Mesodermal cell (in vitro differentiated cells): Measurements from ENCODE around the gene ZCCHC7.
"Not testable (repeated sequence)": the region's sequence is repeated elsewhere in the genome, so short reads cannot be mapped to it uniquely, and the experiment has no call there.

Experiments
- H3K27ac ChIP-seq: 2 replicates; pipeline ENCODE4 v1.7.0; 2013; ENCODE audit warnings: mild to moderate bottlenecking, low read depth, low read length, moderate library complexity; ENCODE audit not compliant: severe bottlenecking
- H3K36me3 ChIP-seq: 2 replicates; pipeline ENCODE4 v1.7.1; 2013; ENCODE audit warnings: mild to moderate bottlenecking, low read length, moderate library complexity; ENCODE audit not compliant: control insufficient read depth, insufficient read depth
- H3K4me1 ChIP-seq: one replicate; pipeline ENCODE4 v1.7.1; 2013; ENCODE audit warnings: mild to moderate bottlenecking, low read length; ENCODE audit not compliant: insufficient read depth, control insufficient read depth, poor library complexity, severe bottlenecking
- H3K4me3 ChIP-seq: 2 replicates; pipeline ENCODE4 v1.7.0; 2013; ENCODE audit warnings: low read length, control low read depth, mild to moderate bottlenecking; ENCODE audit not compliant: insufficient read depth, poor library complexity, severe bottlenecking; ENCODE audit errors: extremely low read depth
- H3K9me3 ChIP-seq: 2 replicates; pipeline ENCODE4 v1.7.1; 2013; ENCODE audit warnings: mild to moderate bottlenecking, low read length, moderate library complexity; ENCODE audit not compliant: control insufficient read depth
- WGBS, 2 experiments: methylation state at CpG; one replicate each; pipeline ENCODE4 v1.1.5; 2013; ENCODE audit warnings: missing lambda C conversion rate in 2 of 2; ENCODE audit not compliant: insufficient coverage in 2 of 2; 5-methylcytosine and 5-hydroxymethylcytosine counted together

Gene ZCCHC7

GRCh38 chr9:37283730-37284325 is 163.5 kb downstream of the ZCCHC7 start:
- 50 to 68% methylated on average over 3 to 4 of the region's 6 CpGs for WGBS, 2 experiments

GRCh38 chr9:37284636-37285035 is 164.3 kb downstream of the ZCCHC7 start:
- H3K4me1 ChIP-seq = peaks cover 3% of the 10 kb centered on the region
- H3K27ac ChIP-seq = no peak overlapping the region
- no peaks in the 10 kb centered on the region for H3K36me3 ChIP-seq
- H3K4me3 ChIP-seq = no peak overlapping the region
- H3K9me3 ChIP-seq = no peaks in the 10 kb centered on the region
- WGBS, 2 experiments = 57 to 67% methylated on average over 1 of the region's 1 CpG

More at GRCh38 chr9:37283730-37284325, 163.5 kb downstream of the ZCCHC7 start:
- H3K9me3 ChIP-seq = no peaks in the 10 kb centered on the region
- H3K4me1 ChIP-seq = peaks cover 3% of the 10 kb centered on the region
- no peaks in the 10 kb centered on the region for H3K36me3 ChIP-seq
- no peak overlapping the region for H3K4me3 ChIP-seq
- H3K27ac ChIP-seq = no peak overlapping the region

DNA sequence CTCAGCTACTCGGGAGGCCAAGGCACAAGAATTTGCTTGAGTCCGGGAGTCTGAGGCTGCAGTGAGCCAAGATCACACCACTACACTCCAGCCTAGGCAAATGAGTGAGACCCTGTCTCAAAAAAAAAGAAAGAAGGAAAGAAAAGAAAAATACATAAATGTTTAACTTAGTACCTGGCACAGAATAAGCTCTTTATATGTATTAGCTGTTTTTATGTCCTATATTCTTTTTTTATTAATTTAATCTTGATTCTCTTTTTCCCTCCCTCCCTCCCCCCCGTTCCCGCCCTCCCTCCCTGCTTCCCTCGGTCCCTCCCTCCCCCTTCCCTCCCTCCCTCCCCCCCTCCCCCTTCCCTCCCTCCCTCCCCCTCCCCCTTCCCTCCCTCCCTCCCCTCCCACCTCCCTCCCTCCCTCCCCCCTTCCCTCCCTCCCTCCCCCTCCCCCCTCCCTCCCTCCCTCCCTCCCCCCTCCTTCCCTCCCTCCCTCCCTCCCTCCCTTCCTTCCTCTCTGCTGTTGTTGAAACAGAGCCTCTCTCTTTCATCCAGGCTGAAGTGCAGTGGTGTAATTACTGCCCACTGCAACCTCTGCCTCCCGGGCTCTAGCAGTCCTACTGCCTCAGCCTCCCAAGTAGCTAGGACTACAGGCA is 166.3 kb downstream of the ZCCHC7 start:
- WGBS, 2 experiments = 90 to 100% methylated on average over 2 of the region's 6 CpGs
- Histone ChIP-seq H3K4me3 (no peak overlapping the region), H3K27ac (no peak overlapping the region), H3K4me1 (peaks cover 3% of the 10 kb centered on the region), H3K36me3 (no peaks in the 10 kb centered on the region), H3K9me3 (no peaks in the 10 kb centered on the region)

- WGBS, 2 experiments = 83% methylated on average over 1 of the region's 4 CpGs; no CpG with 5 or more reads in 1 of the 2 experiments
- H3K4me1 ChIP-seq = peaks cover 3% of the 10 kb centered on the region
- no peak overlapping the region for H3K4me3 ChIP-seq
- no peak overlapping the region for H3K27ac ChIP-seq
- no peaks in the 10 kb centered on the region for H3K9me3 ChIP-seq
- H3K36me3 ChIP-seq = no peaks in the 10 kb centered on the region
Observed at GRCh38 chr9:37287317-37287716, 166.9 kb downstream of the ZCCHC7 start.

GRCh38 chr9:37289631-37290030 is 169.3 kb downstream of the ZCCHC7 start:
- H3K36me3 ChIP-seq = no peaks in the 10 kb centered on the region
- no peaks in the 10 kb centered on the region for H3K9me3 ChIP-seq
- 83 to 92% methylated on average over 2 of the region's 4 CpGs for WGBS, 2 experiments
- no peak overlapping the region for H3K4me3 ChIP-seq
- no peak overlapping the region for H3K27ac ChIP-seq
- H3K4me1 ChIP-seq = peaks cover 4% of the 10 kb centered on the region

- H3K36me3 ChIP-seq = no peaks in the 10 kb centered on the region
- H3K9me3 ChIP-seq = no peaks in the 10 kb centered on the region
- peaks cover 4% of the 10 kb centered on the region for H3K4me1 ChIP-seq
- H3K27ac ChIP-seq = no peak overlapping the region
- 91 to 92% methylated on average over 4 to 5 of the region's 7 CpGs for WGBS, 2 experiments
- no peak overlapping the region for H3K4me3 ChIP-seq
Observed at GRCh38 chr9:37290366-37290939, 170.1 kb downstream of the ZCCHC7 start.

- 100% methylated on average over 1 of the region's 2 CpGs; no CpG with 5 or more reads in 1 of the 2 experiments for WGBS, 2 experiments
- Histone ChIP-seq H3K27ac (no peak overlapping the region), H3K4me1 (peaks cover 4% of the 10 kb centered on the region), H3K36me3 (no peaks in the 10 kb centered on the region), H3K4me3 (no peak overlapping the region), H3K9me3 (no peaks in the 10 kb centered on the region)
Observed at GRCh38 chr9:37290940-37291485, 170.6 kb downstream of the ZCCHC7 start.

GRCh38 chr9:37291612-37292238 is 171.4 kb downstream of the ZCCHC7 start:
- H3K9me3 ChIP-seq = not testable (repeated sequence)
- WGBS, 2 experiments = 94 to 100% methylated on average over 2 to 5 of the region's 10 CpGs

DNA sequence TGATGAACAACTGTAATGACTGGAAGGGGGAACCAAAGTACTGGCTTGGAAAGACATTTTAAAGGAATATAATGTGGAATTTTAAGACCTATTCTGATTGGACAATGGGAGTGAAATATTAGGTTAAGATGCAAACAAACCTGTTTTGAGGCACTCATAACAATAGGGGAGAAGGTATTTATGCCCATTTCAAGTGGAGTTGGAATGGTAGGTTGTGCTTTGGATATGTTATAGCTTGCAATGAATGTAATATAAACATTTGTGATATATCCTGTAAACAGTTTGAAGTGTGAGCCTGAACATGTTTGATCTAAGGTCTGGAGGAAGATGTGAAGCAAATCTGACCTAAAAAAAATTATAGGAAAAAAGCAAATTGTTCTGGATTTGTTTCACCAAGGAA is 172.5 kb downstream of the ZCCHC7 start:
- Histone ChIP-seq H3K36me3 (no peaks in the 10 kb centered on the region), H3K4me1 (peaks cover 4% of the 10 kb centered on the region), H3K27ac (no peak overlapping the region), H3K9me3 (no peaks in the 10 kb centered on the region), H3K4me3 (no peak overlapping the region)

More at GRCh38 chr9:37291612-37292238, 171.4 kb downstream of the ZCCHC7 start:
- H3K4me1 ChIP-seq, H3K4me3 ChIP-seq, H3K36me3 ChIP-seq, H3K27ac ChIP-seq: not testable (repeated sequence)

- Histone ChIP-seq H3K4me1 (peaks cover 4% of the 10 kb centered on the region), H3K9me3 (no peaks in the 10 kb centered on the region), H3K4me3 (no peak overlapping the region), H3K27ac (no peak overlapping the region), H3K36me3 (no peaks in the 10 kb centered on the region)
- 49 to 58% methylated on average over 1 to 2 of the region's 3 CpGs for WGBS, 2 experiments
Observed at GRCh38 chr9:37293664-37294524, 173.5 kb downstream of the ZCCHC7 start.
